HCT116 (cell line): ENCODE data around the gene TAGLN2. TPM values are rescaled to one million over a fixed set of nuclear protein-coding genes. Genes with fewer than 3 reads are reported as not detected.

Source experiments
- ATAC-seq: fragments of 200-7000 bp; cut with Tn5 transposase; 2 replicates; pipeline ENCODE4 v1.9.1; 2020; ENCODE audit warnings: mild to moderate bottlenecking, moderate library complexity
- BruUV-seq: library from RNA; stranded (reverse); fragments of 400-500 nt; replicated peaks from 2 replicates; lab custom pipeline; 2021; lab: Mats Ljungman, UMichigan
- CTCF ChIA-PET: fragments of 300-600 bp; sonication (Branson Sonifier 250); formaldehyde crosslinking; loops from one replicate; lab custom pipeline; 2021; ENCODE audit warnings: antibody characterized with exemption; lab: Charles Lee
- POLR2A ChIA-PET: fragments of 300-600, 350-600 bp; sonication (Branson Sonifier 250); formaldehyde crosslinking; loops from one replicate; lab custom pipeline; 2021; ENCODE audit warnings: antibody characterized with exemption; lab: Charles Lee
- RAD21 ChIA-PET, 2 experiments: fragments of 300-600 bp; sonication (Branson Sonifier 250); formaldehyde crosslinking; loops; one replicate each; lab custom pipeline; 2023; ENCODE audit warnings: low total read pairs in 2 of 2; ENCODE audit not compliant: uncharacterized antibody in 2 of 2, unreplicated experiment in 2 of 2, low non-redundant PET in 1 of 2; lab: Charles Lee
- DNase-seq: peaks from one replicate; pipeline ENCODE4 v3.0.0-alpha.2; 2010; ENCODE audit warnings: low read depth, low spot score
- H2AFZ ChIP-seq: fragments of 200-600 bp; shearing (Covaris generic), sonication (generic); 2 replicates; pipeline ENCODE4 v1.6.1; 2017; ENCODE audit warnings: low read depth, mixed run types, mixed read lengths, antibody characterized with exemption, low read length; ENCODE audit not compliant: poor library complexity, severe bottlenecking
- H3K27ac ChIP-seq: 2 replicates; pipeline ENCODE4 v1.5.1; 2012; ENCODE audit warnings: low read depth, low read length
- H3K27me3 ChIP-seq: fragments of 200-600 bp; sonication (generic); 2 replicates; pipeline ENCODE4 v1.6.1; 2016; ENCODE audit warnings: mixed run types, low read length, mixed read lengths; ENCODE audit not compliant: insufficient read depth
- H3K36me3 ChIP-seq, 2 experiments: fragments of 200-500 bp in 1 of 2; fragments of 200-600 bp in 1 of 2; sonication (Bioruptor generic) in 1 of 2; sonication (generic) in 1 of 2; 2 replicates each; pipeline versions ENCODE4 v1.5.1 to v1.6.1; 2014 to 2016; ENCODE audit warnings: low read length in 2 of 2, inconsistent platforms in 1 of 2, mixed read lengths in 1 of 2, mixed run types in 1 of 2; ENCODE audit not compliant: insufficient read depth in 2 of 2, control insufficient read depth in 1 of 2
- H3K4me1 ChIP-seq, 2 experiments: fragments of 200-600 bp in 1 of 2; sonication (generic) in 1 of 2; 2 replicates each; pipeline versions ENCODE4 v1.5.1 to v1.6.1; 2012 to 2017; ENCODE audit warnings: low read length in 2 of 2, inconsistent platforms in 1 of 2, mild to moderate bottlenecking in 1 of 2, mixed read lengths in 1 of 2, mixed run types in 1 of 2, moderate library complexity in 1 of 2; ENCODE audit not compliant: insufficient read depth in 2 of 2, control insufficient read depth in 1 of 2
- H3K4me2 ChIP-seq: fragments of 200-600 bp; sonication (generic); 2 replicates; pipeline ENCODE4 v1.6.1; 2017; ENCODE audit warnings: mixed run types, low read length, mixed read lengths
- H3K4me3 ChIP-seq, 2 experiments: fragments of 200-600 bp in 1 of 2; sonication (generic) in 1 of 2; replicated peaks in 1 of 2; 2 replicates each; pipeline ENCODE4 v1.5.1; 2011 to 2016; ENCODE audit warnings: low read length in 2 of 2, control low read depth in 1 of 2, low read depth in 1 of 2, mild to moderate bottlenecking in 1 of 2, mixed read lengths in 1 of 2, mixed run types in 1 of 2
- H3K79me2 ChIP-seq: fragments of 200-600 bp; sonication (generic); 2 replicates; pipeline ENCODE4 v1.6.1; 2017; ENCODE audit warnings: mild to moderate bottlenecking, mixed run types, low read length, moderate library complexity, mixed read lengths; ENCODE audit not compliant: insufficient read depth
- H3K9ac ChIP-seq: fragments of 200-600 bp; sonication (generic); 2 replicates; pipeline ENCODE4 v1.6.1; 2016; ENCODE audit warnings: low read length, mixed read lengths
- H3K9me2 ChIP-seq: fragments of 200-600 bp; sonication (generic), shearing (Covaris generic); 2 replicates; pipeline ENCODE4 v1.6.1; 2017; ENCODE audit warnings: mixed run types, mild to moderate bottlenecking, moderate library complexity; ENCODE audit not compliant: insufficient read depth
- H3K9me3 ChIP-seq, 2 experiments: fragments of 200-500 bp in 1 of 2; fragments of 200-600 bp in 1 of 2; sonication (Bioruptor generic) in 1 of 2; sonication (generic) in 1 of 2; 2 replicates each; pipeline ENCODE4 v1.6.1; 2014 to 2017; ENCODE audit warnings: low read length in 2 of 2, mixed read lengths in 2 of 2, inconsistent platforms in 1 of 2, low read depth in 1 of 2, mild to moderate bottlenecking in 1 of 2, mixed run types in 1 of 2, moderate library complexity in 1 of 2; ENCODE audit not compliant: control insufficient read depth in 1 of 2, insufficient read depth in 1 of 2
- H4K20me1 ChIP-seq: fragments of 200-600 bp; sonication (generic), shearing (Covaris generic); 2 replicates; pipeline ENCODE4 v1.6.1; 2017; ENCODE audit warnings: mixed run types, mild to moderate bottlenecking, moderate library complexity; ENCODE audit not compliant: insufficient read depth
- CEBPB ChIP-seq: IDR thresholded peaks from 2 replicates; pipeline ENCODE4 v1.6.1; 2012; ENCODE audit warnings: low read depth
- EZH2 ChIP-seq: fragments of 200-600 bp; sonication (generic); IDR thresholded peaks from 2 replicates; pipeline ENCODE4 v1.6.1; 2017; ENCODE audit warnings: antibody characterized with exemption, mixed run types
- JUND ChIP-seq: IDR thresholded peaks from 2 replicates; pipeline ENCODE4 v1.6.1; 2012
- RAD21 ChIP-seq: IDR thresholded peaks from 2 replicates; pipeline ENCODE4 v1.6.1; 2012; ENCODE audit warnings: low read depth, mild to moderate bottlenecking
- SIN3A ChIP-seq: IDR thresholded peaks from 2 replicates; pipeline ENCODE4 v1.6.1; 2012; ENCODE audit warnings: low read depth
- TCF7L2 ChIP-seq: IDR thresholded peaks from 2 replicates; pipeline ENCODE4 v1.7.0; 2011; ENCODE audit warnings: borderline replicate concordance, inconsistent platforms; ENCODE audit not compliant: insufficient read depth, insufficient read length; ENCODE audit errors: extremely low read depth
- YY1 ChIP-seq: IDR thresholded peaks from 2 replicates; pipeline ENCODE4 v1.6.1; 2011; ENCODE audit warnings: low read length, low read depth, moderate library complexity, mild to moderate bottlenecking; ENCODE audit not compliant: insufficient replicate concordance; ENCODE audit errors: extremely low read depth
- ZFX ChIP-seq: fragments of 450-650 bp; IDR thresholded peaks from 2 replicates; pipeline ENCODE4 v1.6.1; 2017
- ZNF274 ChIP-seq: fragments of 200-500 bp; sonication (Bioruptor generic); IDR thresholded peaks from 2 replicates; pipeline ENCODE4 v1.6.1; 2014; ENCODE audit warnings: mild to moderate bottlenecking, low read depth, low read length, inconsistent platforms
- intact Hi-C: fragments of 100-400 bp; cut with micrococcal nuclease; formaldehyde crosslinking; loops from 2 replicates; pipeline ENCODE4 v1.10.0; 2022
- total RNA-seq: library from RNA; stranded (reverse); gene quantifications from one replicate; pipeline ENCODE4 v1.2.1, GENCODE V29; 2021; ENCODE audit not compliant: unreplicated experiment
- TF ChIP-seq, protein P1 (sequence below): IDR thresholded peaks from 2 replicates; pipeline ENCODE4 v1.6.1; 2012
- TF ChIP-seq, protein P2 (sequence below): IDR thresholded peaks from 2 replicates; pipeline ENCODE4 v1.6.1; 2011; ENCODE audit warnings: mild to moderate bottlenecking, low read length, moderate library complexity; ENCODE audit not compliant: insufficient replicate concordance; ENCODE audit errors: extremely low read depth

The TAGLN2 gene
- total RNA-seq, 1 experiment from 2014 or later = 127 TPM

GRCh38 chr1:159941591-159942560 lies 16.6 kb upstream of the TAGLN2 start:
- Histone ChIP-seq H3K9me2 (no peaks in the 10 kb centered on the region), H2AFZ (no peak overlapping the region), H3K79me2 (no peaks in the 10 kb centered on the region), H3K4me3 (no peak overlapping the region), H3K9ac (no peak overlapping the region), H3K27me3 (no peaks in the 10 kb centered on the region), H3K36me3 (no peaks in the 10 kb centered on the region), H3K9me3 (no peaks in the 10 kb centered on the region), H3K4me2 (no peak overlapping the region), H4K20me1 (no peaks in the 10 kb centered on the region), H3K27ac (no peak overlapping the region), H3K4me1 (peaks cover 14 to 32% of the 10 kb centered on the region in 2 experiments)
- no TSS peak for BruUV-seq
- ChIA-PET RAD21 (no interaction called here), POLR2A (no interaction called here), CTCF (interaction anchor here (10.1 kb wide), 1 partner anchor 64 kb away, joined by 170 read pairs; no protein-coding TSS in a partner anchor)
- ATAC-seq (no peak), DNase-seq (no peak)
- intact Hi-C loops = no loop called here
- TF ChIP-seq ZNF274 (no peak), ZFX (no peak), TCF7L2 (no peak), RAD21 (no peak), JUND (no peak), SIN3A (no peak), EZH2 (no peak), YY1 (no peak), CEBPB (no peak)
- TF ChIP-seq, protein P1, sequence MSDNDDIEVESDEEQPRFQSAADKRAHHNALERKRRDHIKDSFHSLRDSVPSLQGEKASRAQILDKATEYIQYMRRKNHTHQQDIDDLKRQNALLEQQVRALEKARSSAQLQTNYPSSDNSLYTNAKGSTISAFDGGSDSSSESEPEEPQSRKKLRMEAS = no peak
- TF ChIP-seq, protein P2, sequence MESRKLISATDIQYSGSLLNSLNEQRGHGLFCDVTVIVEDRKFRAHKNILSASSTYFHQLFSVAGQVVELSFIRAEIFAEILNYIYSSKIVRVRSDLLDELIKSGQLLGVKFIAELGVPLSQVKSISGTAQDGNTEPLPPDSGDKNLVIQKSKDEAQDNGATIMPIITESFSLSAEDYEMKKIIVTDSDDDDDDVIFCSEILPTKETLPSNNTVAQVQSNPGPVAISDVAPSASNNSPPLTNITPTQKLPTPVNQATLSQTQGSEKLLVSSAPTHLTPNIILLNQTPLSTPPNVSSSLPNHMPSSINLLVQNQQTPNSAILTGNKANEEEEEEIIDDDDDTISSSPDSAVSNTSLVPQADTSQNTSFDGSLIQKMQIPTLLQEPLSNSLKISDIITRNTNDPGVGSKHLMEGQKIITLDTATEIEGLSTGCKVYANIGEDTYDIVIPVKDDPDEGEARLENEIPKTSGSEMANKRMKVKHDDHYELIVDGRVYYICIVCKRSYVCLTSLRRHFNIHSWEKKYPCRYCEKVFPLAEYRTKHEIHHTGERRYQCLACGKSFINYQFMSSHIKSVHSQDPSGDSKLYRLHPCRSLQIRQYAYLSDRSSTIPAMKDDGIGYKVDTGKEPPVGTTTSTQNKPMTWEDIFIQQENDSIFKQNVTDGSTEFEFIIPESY = no peak
